Measurements from ENCODE around the gene GGA1.

GRCh38 chr22:37659897-37660708 is 51.5 kb downstream of the GGA1 start:
- TF ChIP-seq EZH2phosphoT487 (IDR thresholded peaks at IDR 0.05; ENCODE audit: insufficient read depth, low read depth): no peak
- no peak for TF ChIP-seq EZH2 (IDR thresholded peaks at IDR 0.05; ENCODE audit: insufficient read depth, poor library complexity, severe bottlenecking)
